DOHH2 (cell line): ENCODE measurements around the gene TPM3.

Experiments used
- CTCF ChIP-seq: fragments of 200-600 bp; sonication (generic); IDR thresholded peaks from one replicate; pipeline ENCODE4 v1.5.1; 2014; ENCODE audit warnings: antibody characterized with exemption, mild to moderate bottlenecking, low read depth, low read length; ENCODE audit not compliant: poor library complexity, severe bottlenecking
- EZH2phosphoT487 ChIP-seq: fragments of 200-600 bp; sonication (generic); IDR thresholded peaks from 2 replicates; pipeline ENCODE4 v1.6.1; 2017; ENCODE audit warnings: borderline replicate concordance, mild to moderate bottlenecking, antibody characterized with exemption, low read length, moderate library complexity, mixed read lengths

DNA sequence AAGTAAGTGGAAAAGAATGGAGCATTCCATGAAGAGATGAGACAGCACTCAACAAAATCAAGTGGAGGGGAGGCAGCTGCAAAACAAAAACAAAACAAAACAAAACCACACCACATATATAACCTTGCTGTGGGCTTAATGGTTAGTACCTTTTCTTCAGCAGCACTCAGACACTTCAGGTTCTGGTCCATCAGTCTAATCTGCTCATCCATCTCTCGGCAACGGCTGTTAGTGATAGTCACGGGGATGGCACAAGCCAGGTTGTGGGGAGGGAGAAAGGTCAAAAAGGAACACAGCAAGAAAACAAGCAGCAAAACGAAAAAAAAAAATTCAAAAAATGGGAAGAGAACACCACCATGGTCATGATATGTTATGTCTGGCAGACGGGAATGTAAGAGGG, 20.0 kb downstream of the TPM3 start:
- no peak for TF ChIP-seq CTCF
- no peak for TF ChIP-seq EZH2phosphoT487
